GM23248 (cell line): ENCODE data around the gene HMGCL. TPM values are rescaled to one million over a fixed set of nuclear protein-coding genes. Genes with fewer than 3 reads are reported as not detected.

Source experiments
- DNase-seq: peaks from one replicate; pipeline ENCODE4 v3.0.0-alpha.2; 2015
- H2AFZ ChIP-seq: fragments of 200-600 bp; sonication (generic); 2 replicates; pipeline ENCODE4 v1.6.1; 2016; ENCODE audit warnings: antibody characterized with exemption
- H3F3A ChIP-seq: fragments of 200-600 bp; sonication (generic); 2 replicates; pipeline ENCODE4 v1.6.1; 2016; ENCODE audit warnings: mild to moderate bottlenecking, antibody characterized with exemption, mixed run types; ENCODE audit not compliant: insufficient read depth
- H3K27ac ChIP-seq: fragments of 200-600 bp; sonication (generic); 2 replicates; pipeline ENCODE4 v1.5.1; 2016; ENCODE audit warnings: mild to moderate bottlenecking
- H3K27me3 ChIP-seq: fragments of 200-600 bp; sonication (generic); replicated peaks from 2 replicates; pipeline ENCODE4 v1.6.1; 2016; ENCODE audit warnings: mild to moderate bottlenecking; ENCODE audit not compliant: insufficient read depth
- H3K36me3 ChIP-seq: fragments of 200-600 bp; sonication (generic); 2 replicates; pipeline ENCODE4 v1.6.1; 2016; ENCODE audit warnings: low read depth, mild to moderate bottlenecking
- H3K4me1 ChIP-seq: fragments of 200-600 bp; sonication (generic); 2 replicates; pipeline ENCODE4 v1.6.1; 2016; ENCODE audit warnings: mild to moderate bottlenecking; ENCODE audit not compliant: insufficient read depth
- H3K4me2 ChIP-seq: fragments of 200-600 bp; sonication (generic); one replicate; pipeline ENCODE4 v1.6.1; 2016; ENCODE audit warnings: mild to moderate bottlenecking; ENCODE audit not compliant: unreplicated experiment
- H3K4me3 ChIP-seq: fragments of 200-600 bp; sonication (generic); 2 replicates; pipeline ENCODE4 v1.5.1; 2016; ENCODE audit warnings: mild to moderate bottlenecking
- H3K79me2 ChIP-seq: fragments of 200-600 bp; sonication (generic); 2 replicates; pipeline ENCODE4 v1.6.1; 2016; ENCODE audit warnings: mild to moderate bottlenecking; ENCODE audit not compliant: insufficient read depth
- H3K9ac ChIP-seq: fragments of 200-600 bp; sonication (generic); 2 replicates; pipeline ENCODE4 v1.6.1; 2016; ENCODE audit warnings: mild to moderate bottlenecking
- H3K9me2 ChIP-seq: fragments of 200-600 bp; sonication (generic); 2 replicates; pipeline ENCODE4 v1.6.1; 2016; ENCODE audit warnings: mixed run types, mild to moderate bottlenecking, moderate library complexity; ENCODE audit not compliant: insufficient read depth
- H3K9me3 ChIP-seq: fragments of 200-600 bp; sonication (generic); one replicate; pipeline ENCODE4 v1.6.1; 2017; ENCODE audit warnings: low read depth
- H4K20me1 ChIP-seq: fragments of 200-600 bp; sonication (generic); 2 replicates; pipeline ENCODE4 v1.6.0; 2016; ENCODE audit not compliant: insufficient read depth
- EZH2 ChIP-seq: fragments of 200-600 bp; sonication (generic); IDR thresholded peaks from 2 replicates; pipeline ENCODE4 v1.6.1; 2018; ENCODE audit warnings: antibody characterized with exemption, mild to moderate bottlenecking; ENCODE audit not compliant: insufficient read depth, poor library complexity, severe bottlenecking
- EZH2phosphoT487 ChIP-seq: fragments of 200-600 bp; sonication (generic); IDR thresholded peaks from 2 replicates; pipeline ENCODE4 v1.6.1; 2018; ENCODE audit warnings: antibody characterized with exemption, moderate library complexity, mild to moderate bottlenecking, low read depth; ENCODE audit not compliant: insufficient read depth
- WGBS, 2 experiments: methylation state at CpG; one replicate each; pipeline ENCODE4 v1.1.6; 2015 to 2017; ENCODE audit warnings: low lambda C conversion rate in 2 of 2, low coverage in 1 of 2; ENCODE audit errors: missing lambda C conversion rate in 2 of 2; 5-methylcytosine and 5-hydroxymethylcytosine counted together
- in situ Hi-C: fragments of 300-500 bp; cut with MboI; formaldehyde crosslinking; loops from 2 replicates; pipeline ENCODE4 v1.15.0; 2020
- polyA plus RNA-seq: library from polyadenylated mRNA; unstranded; fragments of >200 nt; fragmentation: Nextera tagmentation; extraction: Ambion mirVana; gene quantifications from 2 replicates; pipeline ENCODE4 v1.2.1, GENCODE V29; 2016
- total RNA-seq: library from RNA; depleted of rRNA; stranded (reverse); fragments of >200 nt; shearing (Covaris generic); gene quantifications from 2 replicates; pipeline ENCODE4 v1.2.3, GENCODE V29; 2014

HMGCL gene
- total and polyA plus RNA-seq, 2 experiments from 2014 or later = 49.3 to 50.8 TPM

DNA sequence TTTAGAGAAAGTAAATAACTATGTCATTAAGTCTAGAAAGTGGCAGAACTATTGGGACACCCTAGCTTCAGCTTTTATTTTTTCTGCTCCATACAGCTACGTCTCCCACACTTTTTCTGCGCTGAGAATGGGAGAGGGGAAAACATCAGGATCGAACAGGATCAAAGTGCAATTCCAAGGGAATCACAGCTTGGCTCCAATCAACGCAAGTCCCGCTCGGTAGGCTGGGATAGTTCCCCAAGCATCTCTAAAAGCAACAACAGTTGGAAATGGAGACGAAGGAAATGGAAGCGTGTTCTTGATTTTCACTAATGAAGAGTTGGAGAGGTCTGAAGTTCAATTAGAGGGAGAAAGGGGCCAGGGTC, 536 bp downstream of the HMGCL start:
- Histone ChIP-seq H3F3A (no peaks in the 10 kb centered on the region), H3K27me3 (no peaks in the 10 kb centered on the region), H3K4me3 (peak overlapping the region; percentile 93), H4K20me1 (no peaks in the 10 kb centered on the region), H3K36me3 (no peaks in the 10 kb centered on the region), H3K4me2 (peak overlapping the region; percentile 90), H3K4me1 (peaks cover 6% of the 10 kb centered on the region; the same call in 1 of the 2 replicates), H3K79me2 (peaks cover 26% of the 10 kb centered on the region), H3K9me2 (no peaks in the 10 kb centered on the region), H3K9me3 (no peaks in the 10 kb centered on the region), H2AFZ (peak overlapping the region; percentile 90), H3K27ac (peak overlapping the region; percentile 81), H3K9ac (peak overlapping the region; percentile 98)
- no peak for TF ChIP-seq EZH2
- TF ChIP-seq EZH2phosphoT487 = no peak
- peak; percentile 39 for DNase-seq
- in situ Hi-C loops = no loop called here
- WGBS, 2 experiments = 1 to 3% methylated on average over 8 of the region's 8 CpGs

DNA sequence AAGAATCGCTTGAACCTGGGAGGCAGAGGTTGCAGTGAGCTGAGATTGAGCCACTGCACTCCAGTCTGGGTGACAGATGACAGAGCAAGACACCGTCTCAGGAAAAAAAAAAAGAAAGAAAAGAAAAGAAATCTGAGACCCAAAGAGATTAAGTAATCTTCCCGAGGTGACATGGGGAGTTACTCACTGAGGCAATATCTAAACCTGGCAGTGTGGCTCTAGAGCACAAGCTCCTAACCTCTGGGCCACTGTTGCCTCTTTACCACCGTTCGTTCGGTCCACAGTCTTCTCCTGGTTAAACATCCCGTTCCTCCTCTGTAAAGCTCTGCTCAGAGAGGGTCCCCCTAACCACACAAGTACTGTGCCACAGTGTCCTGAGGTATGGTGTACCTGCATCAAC, 1.5 kb downstream of the HMGCL start:
- Histone ChIP-seq H3K4me2 (peak overlapping the region; percentile 90), H3K9ac (peak overlapping the region; percentile 98; the same call in 1 of the 2 replicates), H4K20me1 (no peaks in the 10 kb centered on the region), H3K9me2 (no peaks in the 10 kb centered on the region), H3K27me3 (no peaks in the 10 kb centered on the region), H3K79me2 (peaks cover 26% of the 10 kb centered on the region), H3K4me1 (peaks cover 6% of the 10 kb centered on the region; the same call in 1 of the 2 replicates), H3K27ac (no peak overlapping the region), H2AFZ (no peak overlapping the region), H3F3A (no peaks in the 10 kb centered on the region), H3K4me3 (peak overlapping the region; percentile 93), H3K9me3 (no peaks in the 10 kb centered on the region), H3K36me3 (no peaks in the 10 kb centered on the region)
- 69 to 76% methylated on average over 7 of the region's 7 CpGs for WGBS, 2 experiments
- TF ChIP-seq EZH2 = no peak
- TF ChIP-seq EZH2phosphoT487 = no peak
- DNase-seq = no peak
- in situ Hi-C loops = no loop called here

DNA sequence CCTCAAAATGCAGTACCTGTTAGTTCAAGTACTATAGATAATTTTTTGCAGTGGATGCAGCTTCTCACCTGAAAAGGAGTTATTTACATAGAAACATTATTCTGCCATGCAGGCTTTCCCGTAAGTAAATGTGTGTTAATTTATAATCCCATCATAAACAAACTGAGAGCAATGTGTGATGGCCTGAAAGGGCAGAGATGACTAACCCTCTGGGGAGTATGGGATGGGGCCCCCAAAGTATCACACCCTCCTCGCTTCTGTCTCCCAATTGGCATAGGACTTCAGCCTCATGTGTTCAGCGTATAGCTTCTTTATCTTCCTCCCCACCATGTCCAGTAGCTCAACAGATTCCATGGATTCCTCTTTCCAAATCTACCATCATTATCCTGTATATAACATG, 7.6 kb downstream of the HMGCL start:
- no peaks in the 10 kb centered on the region for H3F3A ChIP-seq
- H3K27me3 ChIP-seq = no peaks in the 10 kb centered on the region
- H3K4me3 ChIP-seq = no peak overlapping the region
- no peak for TF ChIP-seq EZH2phosphoT487
- no peak for TF ChIP-seq EZH2
- 82% methylated on average over 3 of the region's 3 CpGs for WGBS, 2 experiments
- no peak overlapping the region for H2AFZ ChIP-seq
- H3K4me2 ChIP-seq = no peak overlapping the region
- no peaks in the 10 kb centered on the region for H3K4me1 ChIP-seq
- H3K36me3 ChIP-seq = peaks cover 28% of the 10 kb centered on the region
- no peaks in the 10 kb centered on the region for H3K9me2 ChIP-seq
- H3K9ac ChIP-seq = no peak overlapping the region
- peaks cover 4% of the 10 kb centered on the region; the same call in 1 of the 2 replicates for H3K79me2 ChIP-seq
- no peaks in the 10 kb centered on the region for H3K9me3 ChIP-seq
- no peak for DNase-seq
- H4K20me1 ChIP-seq = no peaks in the 10 kb centered on the region
- in situ Hi-C loops = no loop called here
- no peak overlapping the region for H3K27ac ChIP-seq

DNA sequence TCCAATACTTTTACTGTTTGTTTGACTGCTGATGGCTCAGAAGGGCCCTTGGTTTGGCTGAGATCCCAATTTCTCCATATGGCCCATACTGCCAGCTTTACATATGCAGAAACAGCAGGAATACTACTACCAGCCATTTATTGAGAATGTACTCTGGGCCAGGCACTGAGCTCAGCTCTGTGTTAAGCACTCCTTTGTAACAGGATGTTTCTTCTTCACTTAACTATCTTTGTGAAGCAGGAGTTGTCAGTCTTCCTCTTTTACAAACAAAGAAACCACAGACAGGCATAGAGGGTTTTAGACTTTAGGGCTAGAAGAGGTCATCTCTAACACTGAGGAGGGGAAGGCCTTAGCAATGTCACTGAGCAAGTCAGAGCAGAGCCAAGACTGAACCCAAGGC, 8.3 kb downstream of the HMGCL start:
- no peaks in the 10 kb centered on the region for H3K4me1 ChIP-seq

DNA sequence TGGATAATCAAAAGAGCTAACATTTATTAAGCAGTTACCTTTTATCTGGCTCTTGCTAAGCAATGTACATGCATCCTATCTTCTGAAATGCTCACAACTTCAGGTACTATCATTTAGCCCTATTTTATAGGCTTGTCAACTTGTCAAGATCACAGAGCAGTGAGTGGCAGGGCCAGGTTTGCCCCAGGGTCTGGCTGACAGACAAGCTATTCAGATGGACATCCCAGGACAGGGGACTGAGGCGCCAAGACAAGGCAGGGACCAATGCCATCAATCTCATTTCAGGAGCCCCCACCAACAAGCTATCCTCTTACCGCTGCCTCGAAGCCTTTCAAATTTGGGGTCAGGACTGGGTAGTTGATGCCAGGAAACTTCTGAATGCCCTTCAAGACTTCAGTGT, 8.9 kb downstream of the HMGCL start:
- H3K9ac ChIP-seq = no peak overlapping the region
- TF ChIP-seq EZH2 = no peak
- no peak for TF ChIP-seq EZH2phosphoT487
- no peaks in the 10 kb centered on the region for H3K9me2 ChIP-seq
- H3K4me1 ChIP-seq = no peaks in the 10 kb centered on the region
- H3K27me3 ChIP-seq = no peaks in the 10 kb centered on the region
- H3F3A ChIP-seq = no peaks in the 10 kb centered on the region
- H3K4me2 ChIP-seq = no peak overlapping the region
- H3K27ac ChIP-seq = no peak overlapping the region
- H3K36me3 ChIP-seq = peaks cover 28% of the 10 kb centered on the region
- in situ Hi-C loops = no loop called here
- no peaks in the 10 kb centered on the region for H4K20me1 ChIP-seq
- H3K4me3 ChIP-seq = no peak overlapping the region
- no peaks in the 10 kb centered on the region for H3K79me2 ChIP-seq
- no peak overlapping the region for H2AFZ ChIP-seq
- 95 to 100% methylated on average over 3 of the region's 3 CpGs for WGBS, 2 experiments
- DNase-seq = no peak
- no peaks in the 10 kb centered on the region for H3K9me3 ChIP-seq

More for the DNA sequence above, 8.3 kb downstream of the HMGCL start:
- Histone ChIP-seq H3K9ac (no peak overlapping the region), H3K27me3 (no peaks in the 10 kb centered on the region), H3K4me3 (no peak overlapping the region), H3K36me3 (peaks cover 28% of the 10 kb centered on the region), H4K20me1 (no peaks in the 10 kb centered on the region), H3K9me3 (no peaks in the 10 kb centered on the region), H3K79me2 (no peaks in the 10 kb centered on the region; the same call in 1 of the 2 replicates), H3K9me2 (no peaks in the 10 kb centered on the region), H3K27ac (no peak overlapping the region), H2AFZ (no peak overlapping the region), H3K4me2 (no peak overlapping the region), H3F3A (no peaks in the 10 kb centered on the region)
- TF ChIP-seq EZH2 = no peak
- no peak for DNase-seq
- in situ Hi-C loops = no loop called here
